Vagina (tissue), 2 donors: Measurements from ENCODE around the gene DSE. TPM values are rescaled to one million over a fixed set of nuclear protein-coding genes. Genes with fewer than 3 reads are reported as not detected.

Source experiments
- DNase-seq, 2 donors: peaks; one replicate each; pipeline ENCODE4 v3.0.0-alpha.2; 2017; ENCODE audit errors: extremely low spot score in 2 of 2
- H3K27ac ChIP-seq: fragments of 200-600 bp; sonication (generic); one replicate; pipeline ENCODE4 v1.5.1; 2019
- H3K27me3 ChIP-seq: fragments of 200-600 bp; sonication (generic); one replicate; pipeline ENCODE4 v1.5.1; 2019
- H3K36me3 ChIP-seq, 2 donors: fragments of 200-600 bp; sonication (generic); one replicate each; pipeline ENCODE4 v1.5.1; 2017 to 2019
- H3K4me1 ChIP-seq: fragments of 200-600 bp; sonication (generic); one replicate; pipeline ENCODE4 v1.5.1; 2019
- H3K4me3 ChIP-seq, 2 donors: fragments of 200-600 bp; sonication (generic); 1 replicate in 1 of 2; 2 replicates in 1 of 2; pipeline ENCODE4 v1.5.1; 2016 to 2019
- H3K9me3 ChIP-seq: fragments of 200-600 bp; sonication (generic); one replicate; pipeline ENCODE4 v1.5.1; 2019
- POLR2A ChIP-seq, 2 donors: fragments of 450-650 bp; IDR thresholded peaks; one replicate each; pipeline ENCODE4 v1.6.1; 2017; ENCODE audit warnings: antibody characterized with exemption in 2 of 2, mild to moderate bottlenecking in 2 of 2, moderate library complexity in 2 of 2
- POLR2AphosphoS5 ChIP-seq, 2 donors: sonication (generic); formaldehyde crosslinking; IDR thresholded peaks; one replicate each; pipeline ENCODE4 v1.9.0; 2017; ENCODE audit warnings: antibody characterized with exemption in 2 of 2, mild to moderate bottlenecking in 2 of 2, low read depth in 1 of 2; ENCODE audit not compliant: insufficient read depth in 1 of 2
- intact Hi-C: fragments of 100-400 bp; cut with DNase I; formaldehyde crosslinking; loops from one replicate; pipeline ENCODE4 v1.15.1; 2023
- total RNA-seq: library from RNA; depleted of rRNA; stranded (reverse); fragments of >200 nt; gene quantifications from one replicate; pipeline ENCODE4 v1.2.3, GENCODE V29; 2016
- TF ChIP-seq, protein P1 (sequence below), 3 experiments: fragments of 450-650 bp in 2 of 3; fragments of 200-600 bp in 1 of 3; sonication (generic) in 1 of 3; IDR thresholded peaks; one replicate each; pipeline ENCODE4 v1.5.1; 2017 to 2019; ENCODE audit warnings: antibody characterized with exemption in 3 of 3, mild to moderate bottlenecking in 2 of 3, moderate library complexity in 2 of 3

Gene DSE
- total RNA-seq, 1 donor from 2014 or later, result 33.1 TPM

GRCh38 chr6:116373300-116373699 is 2.6 kb downstream of the DSE start:
- peaks cover 77% of the 10 kb centered on the region for H3K4me1 ChIP-seq
- no peaks in the 10 kb centered on the region for H3K36me3 ChIP-seq

DNA sequence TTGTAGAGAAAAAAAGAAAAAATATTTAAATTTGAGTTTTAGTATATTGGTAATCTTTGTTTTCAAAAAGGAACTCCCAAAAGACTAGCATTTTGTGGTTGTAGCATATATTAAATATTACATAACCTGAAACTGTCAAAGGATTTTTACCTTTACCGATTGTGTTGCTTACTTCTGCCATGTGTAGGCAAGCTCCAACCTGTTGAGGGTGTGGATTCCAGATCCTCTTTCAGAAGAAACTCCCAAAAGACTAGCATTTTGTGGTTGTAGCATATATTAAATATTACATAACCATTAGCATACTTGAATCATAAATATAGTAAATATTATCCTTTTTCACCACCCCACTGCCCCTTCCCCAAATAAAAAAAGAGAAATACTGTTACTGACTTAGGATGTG is 3.2 kb downstream of the DSE start:
- no peaks in the 10 kb centered on the region for H3K27me3 ChIP-seq
- H3K4me3 ChIP-seq, result no peak overlapping the region
- intact Hi-C loops, result no loop called here
- no peaks in the 10 kb centered on the region for H3K9me3 ChIP-seq
- H3K27ac ChIP-seq, result peak overlapping the region; percentile 7
- DNase-seq, result no peak
- peaks cover 77% of the 10 kb centered on the region for H3K4me1 ChIP-seq
- H3K36me3 ChIP-seq, result no peaks in the 10 kb centered on the region
- no peak for TF ChIP-seq POLR2A (IDR thresholded peaks at IDR 0.05)
- TF ChIP-seq, protein P1, sequence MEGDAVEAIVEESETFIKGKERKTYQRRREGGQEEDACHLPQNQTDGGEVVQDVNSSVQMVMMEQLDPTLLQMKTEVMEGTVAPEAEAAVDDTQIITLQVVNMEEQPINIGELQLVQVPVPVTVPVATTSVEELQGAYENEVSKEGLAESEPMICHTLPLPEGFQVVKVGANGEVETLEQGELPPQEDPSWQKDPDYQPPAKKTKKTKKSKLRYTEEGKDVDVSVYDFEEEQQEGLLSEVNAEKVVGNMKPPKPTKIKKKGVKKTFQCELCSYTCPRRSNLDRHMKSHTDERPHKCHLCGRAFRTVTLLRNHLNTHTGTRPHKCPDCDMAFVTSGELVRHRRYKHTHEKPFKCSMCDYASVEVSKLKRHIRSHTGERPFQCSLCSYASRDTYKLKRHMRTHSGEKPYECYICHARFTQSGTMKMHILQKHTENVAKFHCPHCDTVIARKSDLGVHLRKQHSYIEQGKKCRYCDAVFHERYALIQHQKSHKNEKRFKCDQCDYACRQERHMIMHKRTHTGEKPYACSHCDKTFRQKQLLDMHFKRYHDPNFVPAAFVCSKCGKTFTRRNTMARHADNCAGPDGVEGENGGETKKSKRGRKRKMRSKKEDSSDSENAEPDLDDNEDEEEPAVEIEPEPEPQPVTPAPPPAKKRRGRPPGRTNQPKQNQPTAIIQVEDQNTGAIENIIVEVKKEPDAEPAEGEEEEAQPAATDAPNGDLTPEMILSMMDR (IDR thresholded peaks at IDR 0.05), result no peak
- peak in 1 of 2 donors; percentile 70 for TF ChIP-seq POLR2AphosphoS5 (IDR thresholded peaks at IDR 0.05; ENCODE audit: insufficient read depth in 1 of 2, low read depth in 1 of 2)

More at GRCh38 chr6:116373300-116373699, 2.6 kb downstream of the DSE start:
- H3K4me3 ChIP-seq, result no peak overlapping the region
- H3K27ac ChIP-seq, result no peak overlapping the region
- DNase-seq, result no peak
- no peaks in the 10 kb centered on the region for H3K9me3 ChIP-seq
- TF ChIP-seq POLR2AphosphoS5 (IDR thresholded peaks at IDR 0.05; ENCODE audit: insufficient read depth in 1 of 2, low read depth in 1 of 2) (no peak), POLR2A (IDR thresholded peaks at IDR 0.05) (no peak)
- TF ChIP-seq, protein P1 (IDR thresholded peaks at IDR 0.05), result no peak
- intact Hi-C loops, result no loop called here
- H3K27me3 ChIP-seq, result no peaks in the 10 kb centered on the region

GRCh38 chr6:116374586-116374985 is 3.8 kb downstream of the DSE start:
- TF ChIP-seq POLR2AphosphoS5 (IDR thresholded peaks at IDR 0.05; ENCODE audit: insufficient read depth in 1 of 2, low read depth in 1 of 2), result no peak
- TF ChIP-seq, protein P1 (IDR thresholded peaks at IDR 0.05), result no peak
- no peak for DNase-seq
- Histone ChIP-seq H3K27ac (peak overlapping the region; percentile 7), H3K4me3 (no peak overlapping the region), H3K36me3 (no peaks in the 10 kb centered on the region), H3K27me3 (no peaks in the 10 kb centered on the region), H3K9me3 (no peaks in the 10 kb centered on the region), H3K4me1 (peaks cover 72% of the 10 kb centered on the region)
- intact Hi-C loops, result no loop called here

DNA sequence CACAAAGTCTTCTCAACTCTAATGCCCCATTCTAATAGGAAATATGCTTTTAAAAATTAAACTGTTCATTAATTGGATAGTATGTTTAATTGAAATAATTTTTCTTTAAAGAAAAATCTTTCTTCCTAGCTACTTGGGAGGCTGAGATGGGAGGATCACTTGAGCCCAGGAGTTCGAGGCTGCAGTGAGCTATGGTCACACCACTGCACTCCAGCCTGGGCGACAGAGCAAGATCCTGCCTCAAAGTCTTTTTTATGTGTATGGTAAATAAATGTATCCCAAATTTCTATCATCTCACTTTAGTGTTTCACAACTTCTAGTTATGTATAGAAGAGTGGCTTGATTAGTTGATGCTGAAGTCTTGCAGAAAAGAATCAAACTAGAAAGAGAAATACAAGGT is 4.5 kb downstream of the DSE start:
- no peak for DNase-seq
- intact Hi-C loops, result no loop called here
- Histone ChIP-seq H3K27me3 (no peaks in the 10 kb centered on the region), H3K36me3 (no peaks in the 10 kb centered on the region), H3K9me3 (no peaks in the 10 kb centered on the region), H3K27ac (no peak overlapping the region), H3K4me3 (no peak overlapping the region), H3K4me1 (peaks cover 72% of the 10 kb centered on the region)
- no peak for TF ChIP-seq POLR2A (IDR thresholded peaks at IDR 0.05)
- no peak for TF ChIP-seq POLR2AphosphoS5 (IDR thresholded peaks at IDR 0.05; ENCODE audit: insufficient read depth in 1 of 2, low read depth in 1 of 2)

GRCh38 chr6:116376149-116376548 is 5.4 kb downstream of the DSE start:
- intact Hi-C loops, result no loop called here
- no peak overlapping the region for H3K27ac ChIP-seq
- no peak for DNase-seq
- no peaks in the 10 kb centered on the region for H3K9me3 ChIP-seq
- no peaks in the 10 kb centered on the region for H3K27me3 ChIP-seq
- no peak overlapping the region for H3K4me3 ChIP-seq
- TF ChIP-seq, protein P1 (IDR thresholded peaks at IDR 0.05), result no peak
- TF ChIP-seq POLR2AphosphoS5 (IDR thresholded peaks at IDR 0.05; ENCODE audit: insufficient read depth in 1 of 2, low read depth in 1 of 2), result peak in 1 of 2 donors; percentile 50
- no peaks in the 10 kb centered on the region for H3K36me3 ChIP-seq
- H3K4me1 ChIP-seq, result peaks cover 74% of the 10 kb centered on the region
